HepG2 (cell line): Measurements from ENCODE around the gene CLDN7. TPM values are rescaled to one million over a fixed set of nuclear protein-coding genes. Genes with fewer than 3 reads are reported as not detected.

Experiments
- ATAC-seq: fragments of 200-7000 bp; cut with Tn5 transposase; 3 replicates; pipeline ENCODE4 v1.9.1; 2020; ENCODE audit warnings: mild to moderate bottlenecking, moderate library complexity
- BruUV-seq: library from RNA; stranded (reverse); fragments of 400-500 nt; replicated peaks from 2 replicates; lab custom pipeline; 2021; lab: Mats Ljungman, UMichigan
- CTCF ChIA-PET: fragments of 300-600 bp; formaldehyde crosslinking; extraction: SDS; loops from one replicate; lab custom pipeline; 2021; ENCODE audit warnings: low total read pairs, inconsistent platforms, low intra/inter-chr PET ratio; lab: Yijun Ruan, JAX
- POLR2A ChIA-PET: fragments of 350-600 bp; sonication (Branson Sonifier 250); formaldehyde crosslinking; loops from one replicate; lab custom pipeline; 2020; ENCODE audit warnings: antibody characterized with exemption, inconsistent platforms; lab: Yijun Ruan, JAX
- DNase-seq: peaks from one replicate; pipeline ENCODE4 v3.0.0-alpha.2; 2015; ENCODE audit warnings: low spot score
- FAIRE-seq: peaks from 3 replicates; lab custom pipeline; 2011; peaks lifted over from hg19 to GRCh38; lab: Jason Lieb, UNC
- H2AFZ ChIP-seq: one replicate; pipeline ENCODE4 v1.6.1; 2011; ENCODE audit warnings: low read length, inconsistent platforms
- H3K27ac ChIP-seq: fragments of 300-600 bp; 3 replicates; pipeline ENCODE4 v1.8.0; 2011; ENCODE audit warnings: mixed run types, mild to moderate bottlenecking, mixed read lengths, low read length, inconsistent platforms; ENCODE audit not compliant: insufficient read depth; ENCODE audit errors: extremely low read length
- H3K27me3 ChIP-seq, 2 experiments: fragments of 200-600 bp in 1 of 2; 2 replicates in 1 of 2; 3 replicates in 1 of 2; pipeline versions ENCODE4 v1.6.0 to v1.8.0; 2011; ENCODE audit warnings: low read length in 2 of 2, mild to moderate bottlenecking in 2 of 2, moderate library complexity in 2 of 2, inconsistent platforms in 1 of 2; ENCODE audit not compliant: insufficient read depth in 2 of 2, control insufficient read depth in 1 of 2
- H3K36me3 ChIP-seq, 2 experiments: fragments of 200-600 bp in 1 of 2; replicated peaks in 1 of 2; 2 replicates in 1 of 2; 3 replicates in 1 of 2; pipeline versions ENCODE4 v1.5.1 to v1.8.0; 2011; ENCODE audit warnings: low read length in 2 of 2, inconsistent platforms in 1 of 2; ENCODE audit not compliant: insufficient read depth in 2 of 2, control insufficient read depth in 1 of 2
- H3K4me1 ChIP-seq: 2 replicates; pipeline ENCODE4 v1.5.1; 2012; ENCODE audit warnings: low read length, inconsistent platforms; ENCODE audit not compliant: insufficient read depth
- H3K4me2 ChIP-seq: 2 replicates; pipeline ENCODE4 v1.6.0; 2011; ENCODE audit warnings: low read depth, low read length, inconsistent platforms
- H3K4me3 ChIP-seq, 3 experiments: fragments of 200-600 bp in 1 of 3; sonication (generic), shearing (Covaris generic) in 1 of 3; replicated peaks in 1 of 3; 2 replicates each; pipeline ENCODE4 v1.5.1; 2011 to 2016; ENCODE audit warnings: low read length in 3 of 3, inconsistent platforms in 2 of 3, low read depth in 2 of 3, mild to moderate bottlenecking in 2 of 3, control low read depth in 1 of 3, mixed read lengths in 1 of 3; ENCODE audit not compliant: insufficient read depth in 1 of 3
- H3K79me2 ChIP-seq: one replicate; pipeline ENCODE4 v1.6.1; 2011; ENCODE audit warnings: low read length, inconsistent platforms; ENCODE audit not compliant: insufficient read depth
- H3K9ac ChIP-seq: 2 replicates; pipeline ENCODE4 v1.6.0; 2011; ENCODE audit warnings: mild to moderate bottlenecking, low read depth, low read length, inconsistent platforms; ENCODE audit not compliant: insufficient read depth
- H3K9me3 ChIP-seq: 2 replicates; pipeline ENCODE4 v1.5.1; 2012; ENCODE audit warnings: mild to moderate bottlenecking, low read length
- H4K20me1 ChIP-seq: 2 replicates; pipeline ENCODE4 v1.6.0; 2011; ENCODE audit warnings: inconsistent platforms, mild to moderate bottlenecking, low read length, moderate library complexity; ENCODE audit not compliant: insufficient read depth
- BCLAF1 ChIP-seq: fragments of 450-650 bp; IDR thresholded peaks from 2 replicates; pipeline ENCODE4 v1.6.1; 2017; ENCODE audit warnings: mild to moderate bottlenecking
- EED ChIP-seq: sonication (generic); formaldehyde crosslinking; IDR thresholded peaks from 2 replicates; pipeline ENCODE4 v1.5.0; 2020; ENCODE audit warnings: mild to moderate bottlenecking, missing genetic modification reagents
- GABPB1 ChIP-seq: IDR thresholded peaks from 2 replicates; pipeline ENCODE4 v1.6.1; 2016; ENCODE audit warnings: mild to moderate bottlenecking, missing genetic modification reagents, moderate library complexity, missing compliant biosample characterization
- MAFG ChIP-seq: sonication (generic); formaldehyde crosslinking; IDR thresholded peaks from 2 replicates; pipeline ENCODE4 v1.5.1; 2020; ENCODE audit warnings: mild to moderate bottlenecking, missing genetic modification reagents
- MEF2D ChIP-seq: sonication (generic); formaldehyde crosslinking; IDR thresholded peaks from 2 replicates; pipeline ENCODE4 v1.5.1; 2020; ENCODE audit warnings: mild to moderate bottlenecking, missing genetic modification reagents
- YY1 ChIP-seq: IDR thresholded peaks from 2 replicates; pipeline ENCODE4 v1.6.1; 2011; ENCODE audit warnings: low read length, low read depth, moderate library complexity, mild to moderate bottlenecking; ENCODE audit not compliant: insufficient read depth, insufficient replicate concordance
- ZNF12 ChIP-seq: sonication (generic); formaldehyde crosslinking; IDR thresholded peaks from 2 replicates; pipeline ENCODE4 v1.5.0; 2020; ENCODE audit warnings: missing genetic modification reagents
- ZNF207 ChIP-seq: fragments of 450-650 bp; IDR thresholded peaks from 2 replicates; pipeline ENCODE4 v1.6.1; 2016; ENCODE audit warnings: antibody characterized with exemption, borderline replicate concordance
- ZNF343 ChIP-seq: sonication (generic); formaldehyde crosslinking; IDR thresholded peaks from 2 replicates; pipeline ENCODE4 v1.4.0; 2020; ENCODE audit warnings: mild to moderate bottlenecking, missing genetic modification reagents
- ZNF572 ChIP-seq: sonication (generic); formaldehyde crosslinking; IDR thresholded peaks from 2 replicates; pipeline ENCODE4 v1.5.1; 2020; ENCODE audit warnings: mild to moderate bottlenecking, missing genetic modification reagents
- WGBS: methylation state at CpG from one replicate; pipeline ENCODE4 v1.1.6; 2017; ENCODE audit warnings: low lambda C conversion rate; 5-methylcytosine and 5-hydroxymethylcytosine counted together
- in situ Hi-C: cut with HindIII; loops from 2 replicates; pipeline ENCODE4 v1.10.0; 2017; ENCODE audit warnings: low pct_unique_long_range_greater_than_20kb; ENCODE audit not compliant: extremely low pct_ligation_motif_present
- intact Hi-C: fragments of 100-400 bp; cut with micrococcal nuclease; formaldehyde crosslinking; loops from one replicate; pipeline ENCODE4 v1.10.0; 2022; ENCODE audit not compliant: unreplicated experiment
- polyA plus RNA-seq, 8 experiments: library from polyadenylated mRNA; depleted of rRNA in 3 of 8; stranded (reverse) in 7 of 8; unstranded in 1 of 8; fragments of >200 nt; fragmentation: Illumina TruSeq in 4 of 8; extraction: Trizol in 4 of 8; gene quantifications; 2 replicates each; pipeline versions ENCODE4 v1.2.1 to v1.2.3, GENCODE V29; 2011 to 2016; ENCODE audit warnings: low read depth in 4 of 8, missing spikeins in 1 of 8, mixed read lengths in 1 of 8; ENCODE audit not compliant: insufficient read depth in 1 of 8
- total RNA-seq, 5 experiments: library from RNA; depleted of rRNA; stranded (reverse); fragments of >200 nt; fragmentation: Illumina TruSeq; extraction: Trizol; gene quantifications; 2 replicates each; pipeline ENCODE4 v1.2.3, GENCODE V29; 2016; ENCODE audit warnings: low read depth in 1 of 5

CLDN7 gene
- total and polyA plus RNA-seq, 2 of the 13 experiments (the other 11 are each of a cell fraction or from before 2014, with no cell fraction given) = not detected

DNA sequence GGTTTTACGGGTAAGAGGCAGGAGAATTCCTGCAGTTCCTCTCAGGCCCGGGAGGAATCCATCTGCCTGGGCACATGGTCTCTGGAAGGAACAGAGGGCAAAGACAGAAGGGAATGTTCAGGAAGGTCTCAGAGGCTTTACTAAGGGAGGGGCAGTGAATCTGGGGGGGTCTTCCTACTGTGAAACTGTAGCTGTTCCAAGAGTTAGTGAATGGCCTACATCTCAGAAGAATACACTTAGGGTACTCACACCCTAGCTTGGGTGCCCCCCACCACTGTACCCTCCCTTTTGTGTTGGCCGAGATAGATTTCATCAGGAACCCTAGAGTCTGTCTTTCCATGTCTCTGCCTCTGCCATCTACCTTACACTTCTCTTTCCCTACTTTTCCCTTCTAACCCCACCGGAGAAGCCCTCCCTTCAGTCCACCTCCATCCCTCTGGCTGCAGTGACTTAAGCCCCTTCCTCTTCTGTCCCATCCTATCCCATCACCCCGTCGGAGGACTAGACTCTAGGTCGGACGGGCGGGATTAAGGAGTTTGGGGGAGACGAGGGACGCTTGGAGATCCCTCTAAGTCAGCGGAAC, 43.0 kb downstream of the CLDN7 start (continued):
- TF ChIP-seq BCLAF1 (no peak), MEF2D (CRISPR knock-in tag) (peak; percentile 77; the same call in 1 of the 2 replicates), GABPB1 (CRISPR knock-in tag) (no peak), MAFG (no peak)

GRCh38 chr17:7218758-7219157, 43.5 kb downstream of the CLDN7 start:
- BruUV-seq = no TSS peak
- CTCF ChIA-PET = no interaction called here
- peak; percentile 11 for TF ChIP-seq YY1
- no peak for TF ChIP-seq ZNF572 (CRISPR knock-in tag)
- TF ChIP-seq ZNF207 = no peak
- no peak for TF ChIP-seq MEF2D (CRISPR knock-in tag)
- TF ChIP-seq ZNF343 = no peak
- TF ChIP-seq ZNF12 (CRISPR knock-in tag) = no peak
- 0 out of 2 replicates have a peak, but pooled peaks have one; percentile 45 for TF ChIP-seq EED
- TF ChIP-seq, all 625 proteins: peak for 2
- H3K79me2 ChIP-seq = peaks cover 14% of the 10 kb centered on the region
- no peaks in the 10 kb centered on the region for H3K9me3 ChIP-seq
- peaks cover 10% of the 10 kb centered on the region; the same call in 1 of the 2 replicates for H4K20me1 ChIP-seq
- H3K4me3 ChIP-seq = peak overlapping the region; percentile 73 to 93 (median 90)
- DNase-seq = no peak
- WGBS = 29% methylated on average over 6 of the region's 6 CpGs
- H3K4me1 ChIP-seq = peaks cover 72% of the 10 kb centered on the region
- no peak for ATAC-seq
- H3K27ac ChIP-seq = no peak overlapping the region
- no peak for FAIRE-seq
- H3K9ac ChIP-seq = peak overlapping the region; percentile 90
- in situ Hi-C loops (loop anchor here (5.0 kb wide), 1 partner anchor 41 kb away; the partner anchor contains the start of gene ASGR1), intact Hi-C loops (no loop called here)
- peak overlapping the region; percentile 99 for H3K4me2 ChIP-seq
- H2AFZ ChIP-seq = no peak overlapping the region
- H3K27me3 ChIP-seq = peaks cover 0 to 4% of the 10 kb centered on the region in 2 experiments; a peak in 2 of 5 replicates
- POLR2A ChIA-PET = interaction anchor here (0.6 to 4.3 kb wide), 5 partner anchors 16 to 132 kb away, joined by 3 to 76 read pairs (median 5); partner anchors contain the start of genes ASGR1, ASGR2 and DVL2
- H3K36me3 ChIP-seq = peaks cover 5 to 29% of the 10 kb centered on the region in 2 experiments; a peak in 4 of 5 replicates
